HG02840 (cell line): ENCODE results near the gene AMZ1.
"Not testable (repeated sequence)": the region's sequence is repeated elsewhere in the genome, so short reads cannot be mapped to it uniquely, and the experiment has no call there.

Experiments used
- ATAC-seq: cut with Tn5 transposase; IDR thresholded peaks from one replicate; pipeline ENCODE4 v1.9.1; 2021; ENCODE audit warnings: mild to moderate bottlenecking, moderate library complexity, moderate number of reproducible peaks; ENCODE audit not compliant: unreplicated experiment, low FRiP score

The AMZ1 gene

DNA sequence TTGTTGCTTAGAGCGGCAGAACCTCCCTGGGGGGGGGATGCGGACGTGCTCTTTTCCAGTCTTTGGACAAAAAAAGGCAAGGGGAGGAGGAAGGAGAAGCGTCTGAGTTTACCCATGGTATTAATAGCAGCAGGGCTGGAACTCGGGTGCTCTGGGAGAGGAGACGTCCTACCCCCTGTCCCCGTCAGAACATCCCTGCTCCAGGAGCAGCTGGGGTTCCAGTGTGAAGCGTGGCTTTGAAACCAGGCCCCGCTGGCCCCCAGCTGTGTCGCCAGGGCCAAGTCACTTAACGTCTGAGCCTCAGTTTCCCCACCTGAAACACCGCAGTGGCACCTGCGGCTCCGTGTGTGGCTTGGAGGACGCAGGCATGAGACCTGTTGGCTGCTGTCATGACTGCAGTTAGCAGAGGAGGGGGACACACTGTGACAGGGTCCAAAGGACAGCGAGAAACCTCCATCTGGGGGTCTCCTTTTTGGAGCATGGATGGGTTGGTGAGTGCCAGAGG is 1.4 kb downstream of the AMZ1 start:
- no peak for ATAC-seq

DNA sequence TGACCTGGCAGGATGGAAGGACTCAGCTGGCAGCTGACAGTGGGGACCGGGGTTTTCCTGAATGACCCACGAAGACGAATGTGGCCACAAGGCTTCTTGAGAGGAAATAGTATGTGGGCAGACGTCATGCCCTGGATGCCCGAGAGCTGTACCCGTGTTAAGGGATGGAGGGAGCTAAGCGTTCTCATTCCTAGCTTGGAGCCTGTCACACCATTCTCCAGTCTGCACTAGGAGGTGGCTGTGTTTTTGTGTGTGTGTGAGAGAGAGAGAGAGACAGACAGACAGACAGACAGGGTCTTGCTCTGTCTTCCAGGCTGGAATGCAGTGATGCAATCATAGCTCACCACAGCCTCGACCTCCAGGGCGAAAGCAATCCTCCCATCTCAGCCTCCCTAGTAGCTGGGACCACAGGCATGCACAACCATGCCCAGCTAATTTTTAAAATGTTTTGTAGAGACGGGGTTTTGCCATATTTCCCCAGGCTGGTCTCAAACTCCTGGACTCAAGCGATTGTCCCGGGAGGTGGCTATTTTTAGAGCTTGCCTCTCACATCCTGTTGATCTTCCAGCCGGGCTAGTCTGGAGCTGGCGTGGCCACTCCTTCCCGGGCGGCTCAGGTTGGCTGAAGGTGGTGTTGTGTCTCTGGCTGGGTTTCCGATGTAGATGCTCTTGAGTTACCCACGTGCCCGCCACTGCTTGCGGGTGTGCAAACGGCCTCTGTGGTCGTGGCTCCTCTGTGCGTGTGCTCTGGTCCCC is 2.1 kb downstream of the AMZ1 start:
- ATAC-seq: no peak

DNA sequence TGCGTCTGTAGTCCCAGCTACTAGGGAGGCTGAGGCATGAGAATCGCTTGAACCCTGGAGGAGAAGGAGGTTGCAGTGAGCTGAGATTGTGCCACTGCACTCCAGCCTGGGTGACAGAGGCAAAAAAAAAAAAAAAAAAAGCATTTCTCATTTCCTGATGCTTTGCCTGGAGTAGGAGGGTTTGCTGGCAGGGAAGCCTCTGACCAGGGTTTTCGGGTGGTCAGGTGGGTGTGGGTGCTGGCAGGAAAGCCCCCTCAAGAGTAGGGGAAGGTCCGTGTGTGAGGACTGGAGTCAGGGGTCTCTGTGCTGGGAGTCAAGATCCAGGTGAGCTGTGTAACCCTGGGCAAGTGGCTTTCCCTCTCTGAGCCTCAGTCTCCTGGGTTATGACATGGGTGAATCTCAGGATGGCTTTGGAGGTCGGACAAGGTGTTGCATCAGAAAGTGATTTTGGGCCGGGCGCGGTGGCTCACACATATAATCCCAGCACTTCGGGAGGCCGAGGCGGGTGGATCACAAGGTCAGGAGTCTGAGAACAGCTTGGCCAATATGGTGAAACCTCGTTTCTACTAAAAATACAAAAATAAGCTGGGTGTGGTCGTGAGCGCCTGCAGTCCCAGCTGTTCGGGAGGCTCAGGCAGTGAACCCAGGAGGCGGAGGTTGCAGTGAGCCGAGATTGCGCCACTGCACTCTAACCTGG is 3.2 kb downstream of the AMZ1 start:
- ATAC-seq: no peak

DNA sequence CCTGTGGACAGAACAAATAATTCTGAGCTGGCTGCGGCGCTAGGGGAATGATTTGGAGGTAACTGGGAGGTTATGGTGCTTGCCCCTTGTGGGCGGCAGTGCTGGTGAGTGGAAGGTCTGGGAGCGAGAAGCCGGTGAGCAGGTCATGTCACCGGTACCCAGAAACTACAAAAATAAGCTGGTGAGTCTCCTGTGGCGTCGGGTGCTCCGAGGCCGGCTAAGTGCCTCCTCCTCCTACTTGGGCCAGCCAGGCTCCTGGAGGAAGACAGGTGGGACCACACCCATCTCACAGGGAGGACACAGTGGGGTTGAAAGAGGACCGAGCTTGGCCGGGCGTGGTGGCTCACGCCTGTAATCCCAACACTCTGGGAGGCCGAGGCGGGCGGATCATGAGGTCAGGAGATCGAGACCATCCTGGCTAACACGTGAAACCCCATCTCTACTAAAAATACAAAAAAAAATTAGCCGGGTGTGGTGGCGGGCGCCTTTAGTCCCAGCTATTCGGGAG is 4.0 kb downstream of the AMZ1 start:
- not testable (repeated sequence) for ATAC-seq

DNA sequence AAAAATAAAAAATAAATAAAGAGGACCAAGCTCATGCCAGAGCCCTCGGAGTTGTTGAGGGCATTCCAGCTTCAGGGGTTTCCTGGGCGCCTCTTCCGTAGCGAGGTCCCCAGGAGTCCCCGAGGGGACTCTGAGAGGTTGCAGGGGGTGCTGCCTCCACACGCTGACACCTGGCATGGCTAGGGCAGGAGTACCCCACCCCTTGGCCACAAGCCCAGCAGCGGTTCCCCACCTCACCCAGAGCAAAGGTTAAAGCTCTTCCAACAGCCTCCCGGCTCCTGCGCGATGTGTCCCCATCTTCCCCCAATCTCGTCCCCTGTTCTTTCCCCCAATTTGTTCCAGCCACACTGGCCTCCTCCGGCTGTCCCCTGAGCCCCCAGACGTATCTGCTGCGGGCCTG is 4.5 kb downstream of the AMZ1 start:
- ATAC-seq: no peak

DNA sequence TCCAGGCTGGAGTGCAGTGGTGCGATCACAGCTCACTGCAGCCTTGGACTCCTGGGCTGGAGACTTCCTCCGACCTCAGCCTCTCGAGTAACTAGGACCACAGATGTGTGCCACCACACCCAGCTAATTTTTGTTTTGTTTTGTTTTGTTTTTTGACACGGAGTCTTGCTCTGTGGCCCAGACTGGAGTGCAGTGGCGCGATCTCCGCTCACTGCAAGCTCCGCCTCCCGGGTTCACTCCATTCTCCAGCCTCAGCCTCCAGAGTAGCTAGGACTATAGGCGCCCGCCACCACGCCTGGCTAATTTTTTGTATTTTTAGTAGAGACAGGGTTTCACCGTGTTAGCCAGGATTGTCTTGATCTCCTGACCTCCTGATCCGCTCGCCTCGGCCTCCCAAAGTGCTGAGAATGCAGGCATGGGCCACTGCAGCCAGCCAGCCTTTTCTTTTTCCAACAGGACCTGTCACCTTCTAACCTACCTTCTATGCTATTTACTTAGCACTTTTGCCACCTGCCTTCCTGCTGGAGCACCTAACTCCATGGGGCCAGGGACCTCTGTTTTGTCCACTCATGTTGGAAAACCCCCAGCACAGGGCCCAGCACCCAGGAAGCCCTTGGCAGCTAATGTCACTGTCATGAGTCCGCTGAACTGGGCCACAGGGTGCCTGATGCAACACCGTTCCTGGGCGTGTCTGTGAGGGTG is 5.6 kb downstream of the AMZ1 start:
- not testable (repeated sequence) for ATAC-seq

DNA sequence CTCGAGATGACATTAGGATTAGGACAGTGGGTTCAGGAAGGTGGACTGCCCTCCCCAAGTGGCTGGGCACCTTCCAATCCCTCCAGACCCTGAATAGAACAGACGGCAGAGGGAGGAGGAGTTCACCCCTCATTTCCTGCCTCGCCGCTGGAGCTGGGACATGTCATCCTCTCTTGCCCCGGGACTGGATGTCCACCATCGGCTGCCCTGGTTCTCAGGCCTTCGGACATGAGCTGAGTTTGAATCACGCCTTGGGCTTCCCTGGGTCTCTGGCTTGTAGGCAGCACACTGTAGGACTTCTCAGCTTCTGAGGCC is 6.1 kb downstream of the AMZ1 start:
- not testable (repeated sequence) for ATAC-seq

DNA sequence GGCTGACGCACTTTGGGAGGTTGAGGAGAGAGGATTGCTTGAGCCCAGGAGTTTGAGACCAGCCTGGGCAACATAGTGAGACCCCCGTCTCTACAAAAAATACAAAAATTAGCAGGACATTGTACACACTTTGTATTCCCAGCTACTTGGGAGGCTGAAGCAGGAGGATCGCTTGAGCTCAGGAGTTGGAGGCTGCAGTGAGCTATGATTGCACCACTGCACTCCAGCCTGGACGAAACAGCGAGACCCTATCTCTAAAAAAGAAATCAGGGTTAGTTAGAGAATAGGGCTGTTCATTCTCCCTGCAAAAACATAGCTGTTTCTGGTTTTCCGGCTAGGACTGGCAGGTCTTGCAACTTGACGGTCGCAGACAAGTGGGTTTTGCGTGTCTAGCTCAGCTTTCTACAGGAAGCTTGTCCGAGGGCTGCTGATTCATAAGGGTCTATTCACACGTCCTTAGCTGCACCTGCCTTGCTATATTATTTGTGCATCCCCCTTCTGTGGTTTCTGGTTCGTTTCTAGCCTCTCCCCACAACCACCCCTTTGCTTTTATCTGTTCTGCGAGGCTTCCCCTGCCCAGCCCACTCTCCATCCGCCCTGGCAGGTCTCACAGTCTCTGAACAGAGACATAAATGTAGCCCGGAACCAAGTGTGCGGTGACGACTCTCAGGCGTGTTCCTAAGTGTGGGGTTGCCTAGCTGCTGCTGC is 10.7 kb downstream of the AMZ1 start:
- peak; percentile 92 for ATAC-seq

DNA sequence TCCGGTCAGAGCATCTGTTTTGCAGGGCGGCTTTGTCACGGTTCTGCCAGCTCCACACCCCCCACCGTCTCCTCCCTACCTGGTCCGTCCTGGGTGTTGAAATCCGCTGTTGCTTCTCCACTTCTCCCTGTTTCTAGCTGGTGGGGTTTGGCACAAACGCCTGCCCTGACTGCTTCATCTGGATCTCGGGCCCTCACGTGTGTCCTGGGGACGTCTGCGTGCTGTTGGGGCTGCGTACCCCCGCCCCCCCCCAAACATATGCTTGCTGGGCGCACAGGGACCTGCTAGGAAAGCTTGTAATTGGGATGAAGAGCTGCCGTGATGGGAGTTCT is 11.3 kb downstream of the AMZ1 start:
- no peak for ATAC-seq

DNA sequence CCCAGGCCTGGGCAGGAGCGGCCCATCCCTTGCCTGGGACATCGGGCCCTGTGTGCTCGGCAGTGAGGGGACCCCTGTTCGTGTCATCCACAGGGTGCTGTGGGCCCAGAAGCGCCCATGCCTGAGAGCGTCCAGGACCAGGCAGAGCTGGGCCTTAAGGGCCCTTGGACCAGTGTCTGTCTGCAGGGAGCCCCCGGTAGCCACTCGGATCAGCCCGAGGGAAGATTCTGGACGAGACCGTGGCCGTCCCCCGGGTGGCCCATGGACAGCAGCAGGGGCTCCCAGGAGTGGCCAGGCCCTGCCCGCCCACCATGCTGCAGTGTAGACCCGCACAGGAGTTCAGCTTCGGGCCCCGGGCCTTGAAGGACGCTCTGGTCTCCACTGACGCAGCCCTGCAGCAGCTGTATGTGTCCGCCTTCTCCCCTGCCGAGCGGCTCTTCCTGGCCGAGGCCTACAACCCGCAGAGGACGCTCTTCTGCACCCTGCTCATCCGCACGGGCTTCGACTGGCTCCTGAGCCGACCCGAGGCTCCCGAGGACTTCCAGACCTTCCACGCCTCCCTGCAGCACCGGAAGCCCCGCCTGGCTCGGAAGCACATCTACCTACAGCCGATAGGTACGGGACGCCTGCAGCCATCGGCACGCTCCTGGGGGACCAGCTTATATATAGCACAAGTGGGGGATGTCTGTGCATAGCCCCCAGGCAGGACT is 12.3 kb downstream of the AMZ1 start:
- no peak for ATAC-seq

DNA sequence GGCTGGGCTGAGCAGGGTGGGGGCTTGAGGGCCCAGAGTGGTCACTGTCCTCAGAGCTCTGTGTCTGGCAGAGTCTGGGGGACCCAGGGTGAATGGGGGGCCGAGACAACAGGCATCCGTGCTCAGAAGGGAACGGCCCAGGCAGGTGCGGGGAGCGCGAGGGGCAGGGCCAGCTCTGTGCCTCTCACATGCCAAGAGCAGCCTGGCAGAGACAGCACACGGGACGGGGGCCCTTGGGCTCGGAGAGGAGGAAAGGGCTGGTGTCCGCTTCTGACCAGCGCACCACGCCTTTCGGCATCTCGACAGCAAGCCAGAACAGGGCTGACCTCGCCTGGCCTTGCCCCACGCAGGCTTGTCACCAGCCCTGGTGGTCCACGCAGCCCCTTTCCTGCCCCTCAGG is 13.4 kb downstream of the AMZ1 start:
- no peak for ATAC-seq

DNA sequence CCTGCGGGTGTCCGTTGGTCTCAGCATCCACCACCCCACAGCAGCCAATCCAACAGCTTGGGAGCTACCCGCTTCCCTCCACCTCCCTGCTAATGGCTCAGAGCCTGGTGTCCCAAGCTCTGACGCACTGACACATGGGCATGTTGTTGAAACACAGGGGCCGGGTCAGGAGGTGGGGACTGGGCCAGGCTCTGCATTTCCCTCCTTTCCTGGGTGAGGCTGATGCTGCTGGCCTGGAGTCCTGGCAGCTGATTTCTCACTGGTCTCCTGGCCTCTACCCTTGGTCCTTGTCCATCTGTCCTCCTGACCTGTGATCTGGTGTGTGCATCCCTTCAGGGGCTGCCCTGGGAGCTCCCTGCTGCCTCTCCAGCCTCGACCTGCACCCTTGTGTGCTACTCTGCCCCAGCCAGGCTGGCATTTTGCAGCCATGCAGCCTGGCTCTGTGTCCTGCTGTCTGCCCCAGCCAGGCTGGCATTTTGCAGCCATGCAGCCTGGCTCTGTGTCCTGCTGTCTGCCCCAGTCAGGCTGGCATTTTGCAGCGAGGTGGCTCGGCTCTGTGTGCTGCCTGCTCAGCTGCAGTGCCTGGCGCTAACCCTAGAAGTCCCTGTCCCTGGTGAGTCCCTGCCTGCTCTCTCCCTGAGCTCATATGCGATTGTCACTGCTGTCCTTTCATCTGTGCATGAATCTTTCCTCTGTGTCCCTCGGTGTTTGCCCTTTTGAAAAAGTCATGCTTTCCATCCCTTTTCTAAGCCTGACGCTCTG is 14.0 kb downstream of the AMZ1 start:
- no peak for ATAC-seq

DNA sequence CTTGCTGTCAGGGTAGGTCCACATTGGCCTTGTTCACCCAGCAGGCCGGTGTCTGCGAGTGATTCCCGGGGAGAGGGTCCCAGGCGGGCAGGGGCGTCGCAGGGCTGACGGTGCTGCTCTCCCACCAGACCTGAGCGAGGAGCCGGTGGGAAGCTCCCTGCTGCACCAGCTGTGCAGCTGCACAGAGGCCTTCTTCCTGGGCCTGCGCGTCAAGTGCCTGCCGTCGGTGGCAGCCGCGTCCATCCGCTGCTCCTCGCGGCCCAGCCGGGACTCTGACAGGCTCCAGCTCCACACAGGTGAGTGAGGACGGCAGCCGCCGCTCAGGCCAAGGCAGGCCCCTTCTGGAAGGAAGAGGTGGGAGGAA is 14.6 kb downstream of the AMZ1 start:
- no peak for ATAC-seq

DNA sequence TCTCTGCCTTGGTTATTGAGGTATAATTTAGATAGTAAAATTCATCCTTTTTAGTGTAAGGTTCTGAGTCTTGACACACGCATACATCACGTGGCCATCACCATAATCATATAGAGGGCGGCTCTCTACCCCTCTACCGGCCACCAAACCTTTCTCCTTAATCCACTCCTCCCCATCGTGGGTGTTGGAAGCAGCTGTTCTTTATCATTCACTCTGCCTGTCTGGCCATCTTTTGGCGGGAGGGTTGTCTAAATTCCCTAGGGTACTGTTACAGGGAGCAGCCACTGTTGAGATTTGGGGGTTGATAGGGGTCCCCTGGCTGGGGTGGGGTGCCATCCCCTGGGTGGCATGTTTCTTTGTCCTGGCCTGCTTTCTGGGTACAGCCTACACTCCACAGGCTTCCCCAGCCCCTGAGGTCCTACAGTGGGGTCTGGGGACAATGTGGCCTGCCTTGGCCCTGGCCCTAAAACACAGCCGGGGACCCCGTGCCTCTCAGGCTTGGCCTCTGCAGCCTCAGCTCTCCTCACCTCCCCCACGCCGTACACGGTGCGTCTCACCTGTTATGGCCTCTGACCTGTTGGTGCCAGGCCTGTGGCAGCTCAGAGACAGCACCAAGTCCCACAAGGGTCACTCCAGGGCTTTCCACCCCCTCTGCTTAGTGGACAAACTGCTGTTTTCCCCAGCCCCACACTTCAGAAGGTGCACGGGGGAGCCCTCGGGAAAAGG is 17.5 kb downstream of the AMZ1 start:
- ATAC-seq: no peak

DNA sequence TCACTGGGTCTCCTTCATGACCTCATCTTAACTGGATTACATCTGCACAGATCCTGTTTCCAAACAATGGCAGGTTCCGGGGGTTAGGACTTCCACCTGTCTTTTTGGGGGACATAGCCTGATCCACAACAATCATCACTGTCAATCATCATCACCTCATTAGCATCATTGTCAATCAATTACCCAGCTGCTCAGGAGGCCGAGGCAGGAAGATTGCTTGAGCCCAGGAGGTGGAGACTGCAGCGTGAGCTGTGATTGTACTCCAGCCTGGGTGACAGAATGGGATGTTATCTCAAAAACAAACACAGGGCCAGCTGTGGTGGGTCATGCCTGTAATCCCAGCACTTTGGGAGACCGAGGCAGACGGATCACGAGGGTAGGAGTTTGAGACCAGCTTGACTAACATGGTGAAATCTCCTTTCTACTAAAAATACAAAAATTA is 18.7 kb downstream of the AMZ1 start:
- ATAC-seq: no peak

DNA sequence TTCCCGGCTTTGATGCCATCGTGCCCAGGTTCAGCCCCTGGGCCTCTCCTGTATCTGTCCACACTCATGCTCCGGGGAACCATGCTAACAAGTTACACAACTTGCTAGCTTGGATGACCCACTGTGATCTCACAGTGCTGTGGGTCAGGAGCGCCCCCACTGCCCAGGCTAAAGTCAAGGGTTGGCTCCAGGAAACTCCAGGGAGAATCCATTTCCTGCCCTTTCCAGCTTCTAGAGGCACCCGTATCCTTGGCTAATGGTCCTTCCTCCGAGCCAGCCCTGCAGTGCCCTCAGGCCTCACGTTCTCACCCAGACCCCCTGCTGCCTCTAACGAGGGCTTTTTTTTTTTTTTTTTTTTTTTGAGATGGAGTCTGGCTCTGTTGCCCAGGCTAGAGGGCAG is 19.5 kb downstream of the AMZ1 start:
- no peak for ATAC-seq

DNA sequence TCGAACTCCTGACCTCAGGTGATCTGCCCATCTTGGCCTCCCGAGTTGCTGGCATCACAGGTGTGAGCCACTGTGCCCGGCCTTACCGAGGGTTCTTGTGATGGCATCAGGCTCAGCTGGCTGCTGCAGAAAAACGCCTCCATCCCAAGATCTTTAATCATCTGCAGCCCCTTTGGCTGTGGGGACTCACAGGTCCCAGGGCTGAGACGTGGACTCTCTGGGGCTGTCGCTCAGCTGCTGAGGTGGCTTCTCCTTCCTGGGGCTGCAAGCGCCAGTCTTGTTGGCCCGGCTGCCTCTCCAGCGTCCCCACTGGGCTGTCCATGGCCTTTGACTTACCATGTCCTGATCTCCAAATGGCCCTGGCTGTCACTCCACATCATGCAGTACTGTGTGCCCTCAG is 20.0 kb downstream of the AMZ1 start:
- no peak for ATAC-seq

DNA sequence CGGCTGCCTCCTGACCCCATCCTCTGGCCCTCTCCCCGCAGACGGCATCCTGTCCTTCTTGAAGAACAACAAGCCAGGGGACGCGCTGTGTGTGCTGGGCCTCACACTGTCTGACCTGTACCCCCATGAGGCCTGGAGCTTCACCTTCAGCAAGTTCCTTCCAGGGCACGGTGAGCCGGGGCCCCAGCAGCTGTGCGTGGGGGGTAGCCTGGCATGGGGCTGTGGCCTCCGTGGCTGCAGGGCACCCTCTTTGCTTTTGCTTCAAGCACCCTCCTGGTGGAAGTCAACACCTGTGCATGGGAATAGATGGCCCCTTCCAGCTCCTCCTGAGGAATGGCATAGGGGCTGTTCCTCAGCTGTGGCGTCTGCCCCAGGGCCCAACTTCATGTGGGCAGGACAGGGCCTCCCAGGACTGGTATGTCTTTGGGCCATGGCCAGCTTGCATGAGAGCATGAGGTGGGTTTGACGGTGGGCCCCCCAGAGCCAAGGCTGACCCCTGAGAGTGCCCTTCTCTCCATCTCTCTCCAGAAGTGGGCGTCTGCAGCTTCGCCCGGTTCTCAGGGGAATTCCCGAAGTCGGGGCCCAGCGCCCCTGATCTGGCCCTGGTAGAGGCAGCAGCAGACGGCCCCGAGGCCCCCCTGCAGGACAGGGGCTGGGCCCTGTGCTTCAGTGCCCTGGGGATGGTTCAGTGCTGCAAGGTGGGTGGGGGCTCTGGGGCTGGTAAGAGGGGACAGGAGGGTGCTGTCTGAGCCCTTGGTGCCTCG is 20.7 kb downstream of the AMZ1 start:
- ATAC-seq: no peak
